HG02973 (cell line): Measurements from ENCODE around the gene SOS2.
A peak's percentile ranks its signal among the peaks of the same experiment; 100 is the strongest.
"Not testable (repeated sequence)": the region's sequence is repeated elsewhere in the genome, so short reads cannot be mapped to it uniquely, and the experiment has no call there.

Experiments
- ATAC-seq: cut with Tn5 transposase; IDR thresholded peaks from one replicate; pipeline ENCODE4 v1.9.1; 2021; ENCODE audit warnings: moderate library complexity; ENCODE audit not compliant: unreplicated experiment

Gene SOS2

GRCh38 chr14:50086321-50086711 lies 145.1 kb downstream of the SOS2 start:
- no peak for ATAC-seq

- ATAC-seq: peak; percentile 42
These were observed 145.6 kb downstream of the SOS2 start for GRCh38 chr14:50085570-50086320.

GRCh38 chr14:50084666-50085065 lies 146.7 kb downstream of the SOS2 start:
- ATAC-seq: no peak

GRCh38 chr14:50083467-50084337 lies 147.7 kb downstream of the SOS2 start:
- ATAC-seq: peak; percentile 44

DNA sequence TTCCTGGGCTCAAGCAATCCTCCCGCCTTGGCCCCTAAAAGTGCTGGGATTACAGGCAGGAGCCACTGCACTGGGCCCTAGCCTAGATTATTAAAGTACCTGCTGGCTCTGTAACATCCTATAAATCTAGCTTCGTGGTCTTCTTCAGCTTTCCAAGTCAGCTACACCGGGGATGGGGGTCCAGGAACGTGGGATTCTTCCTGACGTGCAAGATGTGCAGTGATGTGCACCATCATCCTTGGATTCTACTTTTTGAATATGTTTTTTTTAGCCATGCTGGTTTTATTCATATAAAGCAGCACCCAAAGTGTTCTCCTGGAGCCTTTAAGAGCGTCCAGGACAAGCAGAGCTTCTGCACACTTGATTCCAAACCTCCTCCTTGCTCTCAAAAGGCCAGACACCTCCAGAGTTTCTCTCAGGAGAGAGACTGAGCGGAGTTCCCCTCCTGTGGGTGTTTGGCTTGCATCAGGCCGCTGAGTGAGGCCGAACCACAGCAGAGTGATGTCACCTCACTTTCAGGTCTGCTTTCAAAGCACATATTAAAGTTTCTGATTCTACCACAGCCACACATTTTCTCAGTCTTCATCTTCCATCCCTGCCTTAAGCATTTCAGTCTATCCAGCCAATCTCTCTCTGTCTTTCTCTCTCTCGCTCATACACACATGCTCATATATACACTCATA lies 148.5 kb downstream of the SOS2 start:
- ATAC-seq: peak; percentile 64

- no peak for ATAC-seq
These were observed 149.1 kb downstream of the SOS2 start for GRCh38 chr14:50082308-50082742.

GRCh38 chr14:50079103-50079502 lies 152.3 kb downstream of the SOS2 start:
- not testable (repeated sequence) for ATAC-seq

DNA sequence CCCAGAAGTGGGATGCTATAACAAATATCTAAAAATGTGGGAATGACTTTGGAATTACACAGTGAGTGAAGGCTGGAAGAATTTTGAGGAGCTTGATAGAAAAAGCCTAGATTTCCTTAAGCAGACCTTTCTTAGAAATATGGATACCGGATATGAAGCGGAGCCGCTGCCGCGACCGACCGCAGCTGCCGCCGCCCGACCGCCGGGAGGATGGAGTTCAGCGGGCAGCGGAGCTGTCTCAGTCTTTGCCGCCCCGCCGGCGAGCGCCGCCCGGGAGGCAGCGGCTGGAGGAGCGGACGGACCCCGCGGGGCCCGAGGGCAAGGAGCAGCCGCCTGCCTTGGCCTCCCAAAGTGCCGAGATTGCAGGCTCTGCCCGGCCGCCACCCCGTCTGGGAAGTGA lies 157.7 kb downstream of the SOS2 start:
- not testable (repeated sequence) for ATAC-seq

DNA sequence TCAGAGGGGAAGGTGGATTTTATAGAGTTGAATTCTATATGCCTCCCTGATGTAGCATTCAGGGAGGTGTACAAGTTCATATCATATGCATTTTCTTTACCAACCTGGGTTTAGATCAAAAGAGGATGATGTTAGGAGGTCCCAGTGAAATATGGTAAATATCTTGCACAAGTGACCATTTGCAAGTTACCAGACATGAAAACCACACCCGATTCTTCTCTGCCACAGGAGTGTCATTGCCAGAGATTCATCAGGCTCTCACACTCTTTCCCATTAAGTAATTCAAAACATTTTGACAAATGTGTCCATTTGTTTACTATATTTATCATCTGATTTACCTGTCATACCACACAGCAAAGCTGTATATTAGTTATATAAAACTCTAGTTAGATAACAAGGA lies 159.0 kb downstream of the SOS2 start:
- no peak for ATAC-seq

DNA sequence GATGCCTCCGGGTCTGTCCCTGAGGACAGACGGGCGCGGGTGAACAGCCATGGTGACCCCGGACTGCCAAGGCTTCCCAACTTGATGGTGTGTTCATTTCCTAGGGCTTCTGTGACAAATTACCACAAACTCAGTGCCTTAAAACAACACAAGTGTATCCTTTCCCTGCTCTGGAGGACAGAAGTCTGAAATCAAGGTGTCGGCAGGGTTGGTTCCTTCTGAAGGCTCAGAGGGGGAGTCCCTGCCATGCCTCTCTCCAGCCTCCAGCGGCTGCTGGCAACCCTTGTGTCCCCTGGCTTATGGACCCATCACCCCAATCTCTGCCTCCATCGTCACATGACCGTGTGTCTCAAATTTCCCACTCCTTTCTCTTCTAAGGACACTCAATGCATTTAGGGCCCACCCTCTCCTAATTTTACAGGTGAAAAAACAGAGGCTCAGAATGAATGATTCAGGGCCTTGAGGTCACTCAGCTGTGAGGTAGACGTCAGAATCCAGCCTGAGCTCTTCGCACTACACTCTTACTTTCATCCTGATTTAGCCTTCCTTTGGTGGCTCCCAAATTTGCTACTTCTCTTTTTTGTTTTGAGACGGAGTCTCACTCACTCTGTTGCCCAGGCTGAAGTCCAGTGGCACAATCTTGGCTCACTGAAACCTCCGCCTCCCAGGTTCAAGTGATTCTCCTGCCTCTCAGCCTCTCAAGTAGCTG lies 160.4 kb downstream of the SOS2 start:
- no peak for ATAC-seq

- ATAC-seq: no peak
These were observed 161.1 kb downstream of the SOS2 start for GRCh38 chr14:50070230-50070629.

DNA sequence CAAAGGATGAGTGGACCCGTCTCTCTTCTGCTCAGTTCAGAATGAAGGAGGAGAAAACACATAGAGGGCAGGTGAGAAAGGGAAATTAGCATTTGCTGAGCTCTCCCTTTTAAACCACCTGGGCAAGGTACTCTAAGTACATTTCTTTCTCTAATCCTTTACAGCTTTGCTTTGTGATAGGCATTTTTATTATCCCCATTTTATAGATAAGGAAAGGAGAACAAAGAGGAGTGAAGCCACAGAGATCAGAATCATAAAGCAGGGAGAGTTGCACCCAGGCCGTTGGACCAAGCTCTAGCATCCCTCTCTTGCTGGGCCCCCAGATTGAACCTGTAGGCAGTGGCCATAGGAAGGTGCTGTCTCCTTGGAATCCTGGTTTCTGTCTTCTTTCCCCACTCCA lies 162.1 kb downstream of the SOS2 start:
- no peak for ATAC-seq

- ATAC-seq: no peak
These were observed 162.9 kb downstream of the SOS2 start for GRCh38 chr14:50068496-50068895.

DNA sequence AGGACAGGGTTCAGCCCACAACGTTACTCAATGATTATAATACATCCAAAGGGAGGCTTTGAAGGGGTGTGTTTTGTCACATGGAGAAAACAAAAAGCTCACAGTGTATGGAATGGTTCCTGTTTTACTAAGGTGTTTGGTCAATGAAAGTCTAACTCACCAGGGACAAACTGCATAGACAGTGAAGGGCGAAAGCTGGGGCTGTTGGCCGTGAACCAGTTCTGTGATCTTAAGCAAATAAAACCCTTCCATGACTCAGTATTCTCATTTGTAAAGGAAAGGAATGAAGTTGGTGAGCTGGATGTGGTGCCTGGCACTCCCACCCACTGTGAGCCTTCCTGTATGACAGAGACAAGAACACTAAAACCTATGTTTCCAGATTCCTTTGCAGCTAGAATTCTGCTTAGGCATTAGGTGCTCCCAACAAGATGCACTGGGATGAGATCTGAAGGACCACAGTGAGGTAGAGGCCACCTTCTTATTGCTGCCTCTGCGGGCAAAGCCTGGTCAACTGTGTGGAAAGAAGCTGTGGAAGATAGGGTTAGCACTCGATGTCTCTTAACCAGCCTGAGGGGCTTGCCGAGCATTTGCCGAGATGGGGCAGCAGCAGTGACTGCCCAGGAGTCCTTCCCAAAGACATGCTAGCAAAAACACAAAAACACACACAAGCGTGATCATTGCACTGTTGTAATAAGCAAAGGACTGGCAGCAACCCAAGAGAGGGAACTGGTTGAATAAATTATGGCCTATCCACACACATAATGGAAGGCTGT lies 163.5 kb downstream of the SOS2 start:
- ATAC-seq: no peak
